COLO668 (cell line): ENCODE data around the gene TNFSF9.

Experiments used
- DNase-seq: peaks from one replicate; lab custom pipeline; 2025; ENCODE audit not compliant: unreplicated experiment; lab: John Stamatoyannopoulos, UW

The TNFSF9 gene

GRCh38 chr19:6530386-6531162, at the start of gene TNFSF9:
Gene TNFSF9, plus strand, starts transcription at chr19:6531026. Its CDS starts 11 bp downstream, at chr19:6531037.
- DNase-seq, result peak; percentile 57

GRCh38 chr19:6481541-6482342, 49.1 kb upstream of the TNFSF9 start, which contains the start of gene DENND1C:
Gene DENND1C, minus strand, starts transcription at chr19:6481787. Its CDS starts 92 bp downstream, at chr19:6481695.
- DNase-seq, result no peak

- DNase-seq, result no peak
Measured at GRCh38 chr19:6482343-6482686, 48.5 kb upstream of the TNFSF9 start.

GRCh38 chr19:6483235-6483634, 47.6 kb upstream of the TNFSF9 start:
- no peak for DNase-seq

GRCh38 chr19:6484230-6484629, 46.6 kb upstream of the TNFSF9 start:
- no peak for DNase-seq

GRCh38 chr19:6484831-6485230, 46.0 kb upstream of the TNFSF9 start:
- no peak for DNase-seq

GRCh38 chr19:6489278-6490061, 41.4 kb upstream of the TNFSF9 start:
- no peak for DNase-seq

- no peak for DNase-seq
Measured at GRCh38 chr19:6490134-6490533, 40.7 kb upstream of the TNFSF9 start.

GRCh38 chr19:6491802-6492592, 38.8 kb upstream of the TNFSF9 start:
- DNase-seq, result no peak

GRCh38 chr19:6494438-6495036, 36.3 kb upstream of the TNFSF9 start:
- DNase-seq, result no peak

- no peak for DNase-seq
Measured at GRCh38 chr19:6495947-6496346, 34.9 kb upstream of the TNFSF9 start.

- no peak for DNase-seq
Measured at GRCh38 chr19:6498294-6499036, 32.4 kb upstream of the TNFSF9 start.

- no peak for DNase-seq
Measured at GRCh38 chr19:6499052-6499790, 31.6 kb upstream of the TNFSF9 start.

GRCh38 chr19:6500837-6501739, 29.7 kb upstream of the TNFSF9 start:
- DNase-seq, result no peak

- DNase-seq, result no peak
Measured at GRCh38 chr19:6501740-6502648, 28.8 kb upstream of the TNFSF9 start, which contains the start of gene TUBB4A. Gene TUBB4A, minus strand, starts transcription at chr19:6502309. Its CDS starts 97 bp downstream, at chr19:6502212.

GRCh38 chr19:6503407-6504201, 27.2 kb upstream of the TNFSF9 start:
- DNase-seq, result no peak
